Stimulated activated CD4-positive, alpha-beta T cell treated with anti-CD3 and anti-CD28 coated beads, Interleukin-15, amount 100 ng/mL, for 48 hours (primary cell): Measurements from ENCODE around the gene ORC4.

Source experiments
- DNase-seq, 2 donors: peaks; one replicate each; pipeline ENCODE4 v3.0.0-alpha.2; 2020; ENCODE audit warnings: low read depth in 2 of 2

The ORC4 gene

GRCh38 chr2:148020111-148021058 is at the start of gene ORC4:
Gene ORC4 (minus strand): TSS chr2:148020737. CDS start chr2:147975958, 44,779 bp downstream.
- DNase-seq = peak; percentile 96 to 97

GRCh38 chr2:148067801-148068200 is 47.3 kb upstream of the ORC4 start:
- DNase-seq = no peak

GRCh38 chr2:148065936-148066335 is 45.4 kb upstream of the ORC4 start:
- no peak for DNase-seq

- no peak for DNase-seq
These were observed 43.1 kb upstream of the ORC4 start for GRCh38 chr2:148063633-148064032.

- DNase-seq = no peak
These were observed 38.1 kb upstream of the ORC4 start for GRCh38 chr2:148058641-148059040.

GRCh38 chr2:148052687-148053086 is 32.1 kb upstream of the ORC4 start:
- DNase-seq = no peak

- DNase-seq = no peak
These were observed 28.7 kb upstream of the ORC4 start for GRCh38 chr2:148049284-148049683.

- no peak for DNase-seq
These were observed 28.1 kb upstream of the ORC4 start for GRCh38 chr2:148048475-148049221.

- DNase-seq = no peak
These were observed 26.3 kb upstream of the ORC4 start for GRCh38 chr2:148046802-148047201.

- no peak for DNase-seq
These were observed 23.8 kb upstream of the ORC4 start for GRCh38 chr2:148044322-148044721.

GRCh38 chr2:148042219-148042618 is 21.7 kb upstream of the ORC4 start:
- no peak for DNase-seq

GRCh38 chr2:148039783-148040182 is 19.2 kb upstream of the ORC4 start:
- DNase-seq = no peak

GRCh38 chr2:148032215-148032614 is 11.7 kb upstream of the ORC4 start:
- DNase-seq = no peak

- DNase-seq = no peak
These were observed 10.6 kb upstream of the ORC4 start for GRCh38 chr2:148031152-148031551.

- DNase-seq = no peak
These were observed 8.2 kb upstream of the ORC4 start for GRCh38 chr2:148028781-148029180.

- no peak for DNase-seq
These were observed 7.3 kb upstream of the ORC4 start for GRCh38 chr2:148027822-148028221.

GRCh38 chr2:148026573-148026972 is 6.0 kb upstream of the ORC4 start:
- no peak for DNase-seq

GRCh38 chr2:148023861-148024260 is 3.3 kb upstream of the ORC4 start:
- no peak for DNase-seq

GRCh38 chr2:148022882-148023281 is 2.3 kb upstream of the ORC4 start:
- no peak for DNase-seq

GRCh38 chr2:148022351-148022750 is 1.8 kb upstream of the ORC4 start:
- DNase-seq = no peak

- DNase-seq = no peak
These were observed 1.3 kb upstream of the ORC4 start for GRCh38 chr2:148021886-148022285.

GRCh38 chr2:148021059-148021861 is 723 bp upstream of the ORC4 start, which contains the start of gene MBD5:
Gene MBD5 (plus strand): TSS chr2:148021091.
- peak in 1 of 2 donors; percentile 24 for DNase-seq
